GM18505 (cell line): ENCODE measurements around the gene HPSE2.

Experiments used
- ATAC-seq: cut with Tn5 transposase; IDR thresholded peaks from one replicate; pipeline ENCODE4 v1.9.1; 2021; ENCODE audit not compliant: unreplicated experiment
- POLR2A ChIP-seq: IDR thresholded peaks from 4 replicates; pipeline ENCODE4 v1.6.1; 2011; ENCODE audit warnings: borderline replicate concordance; ENCODE audit not compliant: insufficient read depth, insufficient read length; ENCODE audit errors: extremely low read depth

HPSE2 gene

DNA sequence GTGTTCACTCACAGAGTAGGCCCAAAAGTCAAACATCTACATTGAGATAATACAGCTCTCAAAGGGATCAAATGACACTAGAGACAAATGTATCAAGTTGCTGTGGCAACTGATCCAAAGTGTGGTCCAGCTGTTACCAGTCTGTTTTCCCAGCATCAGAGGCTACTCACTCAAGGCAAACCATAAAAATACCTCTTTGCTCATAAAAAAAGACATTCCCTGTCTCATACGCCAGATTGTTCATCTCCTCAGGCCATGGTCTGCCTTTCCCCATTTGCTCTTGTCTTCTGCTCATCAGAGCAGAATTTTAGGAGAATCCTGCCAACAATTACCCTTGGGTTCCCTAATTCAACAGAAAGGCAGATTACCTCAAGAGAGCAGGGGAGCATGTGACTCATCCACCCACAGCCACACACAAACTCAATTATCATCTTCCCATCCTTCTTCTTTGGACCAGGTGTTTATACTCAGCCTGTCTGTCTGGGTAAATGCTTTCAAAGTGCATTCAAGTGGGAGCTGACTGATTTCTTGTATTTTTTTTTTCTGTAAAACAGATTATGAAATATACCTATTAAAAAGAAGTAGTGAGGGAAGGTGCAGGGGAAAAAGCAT lies 562.4 kb downstream of the HPSE2 start:
- no peak for ATAC-seq
- TF ChIP-seq POLR2A = no peak

DNA sequence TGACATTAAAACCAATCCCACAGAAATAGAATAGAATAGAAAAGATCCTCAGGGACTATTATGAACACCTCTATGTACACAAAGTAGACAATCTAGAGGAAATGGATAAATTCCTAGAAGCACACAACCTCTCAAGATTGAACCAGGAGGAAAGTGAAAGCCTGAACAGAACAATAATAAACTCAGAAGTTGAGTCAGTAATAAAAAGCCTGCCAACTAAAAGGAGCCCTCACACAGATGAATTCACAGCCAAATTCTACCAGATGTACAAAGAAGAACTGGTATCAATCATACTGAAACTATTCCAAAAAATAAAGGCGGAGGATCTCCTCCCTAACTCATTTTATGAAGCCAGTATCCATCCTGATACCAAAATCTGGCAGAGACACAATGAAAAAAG lies 568.6 kb downstream of the HPSE2 start:
- ATAC-seq = no peak
- no peak for TF ChIP-seq POLR2A

DNA sequence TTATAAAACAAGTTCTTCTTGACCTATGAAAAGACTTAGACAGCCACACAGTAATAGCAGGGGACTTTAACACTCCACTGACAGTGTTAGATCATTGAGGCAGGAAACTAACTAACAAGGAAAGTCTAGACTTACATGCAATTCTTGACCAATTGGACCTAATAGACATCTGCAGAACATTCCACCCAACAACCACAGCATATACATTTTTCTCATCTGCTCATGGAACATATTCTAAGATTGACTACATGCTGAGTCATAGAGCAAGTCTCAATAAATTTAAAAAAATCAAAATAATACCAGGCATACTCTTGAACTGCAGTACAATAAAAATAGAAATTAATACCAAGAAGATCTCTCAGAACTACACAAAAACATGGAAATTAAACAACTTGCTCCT lies 569.4 kb downstream of the HPSE2 start:
- no peak for TF ChIP-seq POLR2A
- ATAC-seq = no peak

DNA sequence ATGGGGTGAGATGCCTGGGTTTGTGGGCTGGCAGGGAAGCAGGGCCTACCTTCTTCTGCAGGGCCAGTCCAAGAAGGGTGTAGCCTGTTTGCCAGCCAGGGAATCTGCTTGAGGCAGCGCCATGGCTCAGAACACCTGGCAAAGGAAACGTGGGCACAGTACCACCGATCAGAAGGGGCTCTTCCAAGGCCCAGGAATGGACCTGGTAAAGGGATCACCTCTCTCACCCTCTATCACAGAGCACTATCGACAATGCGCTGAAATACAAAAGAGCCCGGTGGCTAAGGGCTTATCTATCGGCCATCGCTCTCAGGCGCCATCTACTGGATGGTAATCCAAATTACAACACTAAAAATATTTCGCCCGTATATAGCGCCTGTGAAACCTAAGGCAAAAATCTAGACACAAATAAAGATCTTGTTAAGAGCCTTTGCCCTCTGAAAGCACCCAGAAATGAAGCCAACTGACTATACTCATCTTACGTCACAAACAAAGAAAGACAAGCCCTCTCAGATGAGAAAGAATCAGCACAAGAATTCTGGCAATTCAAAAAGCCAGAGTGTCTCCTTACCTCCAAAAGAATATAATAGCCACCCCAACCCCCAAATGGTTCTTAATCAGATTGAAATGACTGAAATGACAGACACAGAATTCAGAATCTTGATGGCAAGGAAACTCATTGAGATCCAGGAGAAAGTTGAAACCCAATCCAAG lies 571.2 kb downstream of the HPSE2 start:
- ATAC-seq = no peak
- TF ChIP-seq POLR2A = no peak

DNA sequence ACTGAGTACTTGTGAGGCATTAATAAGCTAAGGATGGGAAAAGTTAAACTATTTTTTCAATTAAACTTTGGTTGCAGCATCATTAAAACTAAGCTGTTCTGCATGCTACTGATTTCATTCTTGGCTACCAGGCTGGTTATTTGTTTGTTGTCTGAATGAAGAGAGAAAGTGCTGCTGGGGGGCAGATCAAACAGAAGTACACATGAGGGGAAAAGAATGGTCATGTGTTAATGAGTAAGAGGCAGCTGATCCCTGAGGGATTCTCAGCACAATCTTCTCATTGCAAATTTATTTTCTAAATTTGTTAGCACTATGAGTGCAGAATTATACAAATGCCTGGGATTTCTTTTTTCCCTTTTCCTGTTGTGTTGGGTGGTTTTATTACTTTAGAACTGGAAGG lies 575.7 kb downstream of the HPSE2 start:
- TF ChIP-seq POLR2A = no peak
- ATAC-seq = no peak

DNA sequence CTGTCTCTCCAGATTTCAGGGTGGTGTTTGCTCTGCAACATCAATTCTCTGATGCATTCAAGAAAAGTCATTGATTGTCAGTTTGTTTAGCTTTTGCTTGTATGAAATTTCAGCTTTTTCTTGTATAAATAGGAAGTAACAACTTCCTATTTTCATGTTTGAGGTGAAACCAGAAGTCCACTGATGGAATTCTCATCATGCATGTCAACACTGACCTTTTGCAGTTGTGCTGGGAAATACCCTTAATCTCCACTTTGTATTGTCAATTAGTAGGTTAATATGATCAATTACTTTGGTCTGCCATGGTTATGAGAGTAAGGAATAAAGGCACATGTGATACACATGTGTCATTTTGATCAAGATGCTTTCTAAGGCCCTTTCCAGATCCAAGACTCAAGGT lies 580.2 kb downstream of the HPSE2 start:
- TF ChIP-seq POLR2A = no peak
- no peak for ATAC-seq

DNA sequence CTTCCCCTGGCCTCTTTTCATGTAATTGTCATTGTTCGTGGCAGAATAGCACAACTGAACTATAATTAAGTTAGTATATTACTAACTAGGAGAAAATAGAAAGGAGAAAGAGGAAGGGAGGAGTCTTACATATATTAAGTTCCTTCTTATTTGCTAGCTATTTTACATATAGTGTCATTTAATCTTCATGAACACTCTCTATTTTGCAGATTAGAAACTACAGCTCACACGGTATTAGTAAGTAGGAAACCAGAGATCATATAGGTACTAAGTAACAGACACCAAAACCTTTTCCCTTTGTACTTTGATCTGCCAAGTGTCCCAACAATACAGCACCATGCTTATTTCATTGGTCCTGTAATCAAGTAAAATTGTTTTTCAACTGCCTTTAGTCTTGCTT lies 586.5 kb downstream of the HPSE2 start:
- TF ChIP-seq POLR2A = no peak
- ATAC-seq = no peak

DNA sequence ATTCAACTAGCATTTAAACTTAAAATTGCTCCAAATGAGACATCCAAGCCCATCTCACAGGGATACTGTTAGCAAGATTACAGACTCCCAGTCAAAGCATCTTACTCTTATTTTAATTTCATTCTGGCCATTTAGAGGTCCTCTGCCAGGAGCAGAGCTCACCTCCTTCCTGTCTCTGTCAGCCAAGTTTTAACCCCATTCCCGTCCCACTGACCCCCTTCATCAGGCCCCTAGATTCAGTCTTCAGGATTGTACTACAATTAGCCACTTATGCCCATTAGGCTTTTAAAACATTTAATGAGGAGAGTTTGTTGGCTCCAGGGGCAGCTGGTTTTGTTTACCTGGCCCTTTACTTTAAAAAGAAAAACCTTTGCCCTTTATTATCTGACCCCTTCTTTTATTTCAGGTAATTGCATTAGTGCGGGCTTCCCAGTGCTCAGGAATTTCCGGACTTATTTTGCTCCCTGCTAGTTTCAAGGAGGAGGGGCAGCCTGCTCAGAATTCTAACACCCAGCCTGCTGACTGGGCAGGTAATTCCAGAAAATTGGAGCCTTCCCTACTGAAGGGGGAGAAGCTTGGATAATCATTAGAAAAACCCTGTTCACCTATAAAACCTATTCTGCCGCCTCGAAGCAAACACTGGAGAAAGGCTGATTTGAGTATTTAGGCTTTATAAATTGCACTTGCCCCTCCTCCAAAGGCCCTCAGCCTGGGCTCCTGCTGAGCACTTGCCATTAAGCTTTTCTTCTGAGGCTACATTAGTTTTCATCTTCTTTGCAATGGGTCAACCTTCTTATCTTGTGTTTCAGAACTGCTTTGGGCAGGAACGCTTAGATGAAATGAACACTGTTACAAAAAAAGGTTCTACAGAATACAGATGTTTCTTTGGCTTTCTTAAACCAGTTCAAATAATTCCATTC lies 588.4 kb downstream of the HPSE2 start:
- TF ChIP-seq POLR2A = no peak
- no peak for ATAC-seq

DNA sequence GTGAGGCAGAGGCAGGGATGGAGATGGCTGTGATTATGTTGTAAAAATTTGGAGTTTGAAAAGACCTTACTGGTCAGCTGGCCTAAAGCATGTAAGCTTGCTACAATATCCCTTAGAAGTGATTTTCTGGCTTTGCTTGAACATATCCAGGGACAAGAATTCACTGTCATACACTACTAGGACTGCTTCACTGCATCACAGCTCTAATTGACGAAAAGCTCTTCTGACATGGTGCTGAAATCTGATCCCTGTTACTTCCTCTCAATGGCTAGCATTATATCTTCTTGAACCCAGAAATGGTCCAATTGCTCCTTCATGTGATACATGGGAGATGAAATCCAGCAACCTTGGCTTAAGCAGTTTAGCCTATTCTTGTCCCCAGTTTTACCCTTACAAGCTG lies 591.2 kb downstream of the HPSE2 start:
- ATAC-seq = no peak
- TF ChIP-seq POLR2A = no peak

DNA sequence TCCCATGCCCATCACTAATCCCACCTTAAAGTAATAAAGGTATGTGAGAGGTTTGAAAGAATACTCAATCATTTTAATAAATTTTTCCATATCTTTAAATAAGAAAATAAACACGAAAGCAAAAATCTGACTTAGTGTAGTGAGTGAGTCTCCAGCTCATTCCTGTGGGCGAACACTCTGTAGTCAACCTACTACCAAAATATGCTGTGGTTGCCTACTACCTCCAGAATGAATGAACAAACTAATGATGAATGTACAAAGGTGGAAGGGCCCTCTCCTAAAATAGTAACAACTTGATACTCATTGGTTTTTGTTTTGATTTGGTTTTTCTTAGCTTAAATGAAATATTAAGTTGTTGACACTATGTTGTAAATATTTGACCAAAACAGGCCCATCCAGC lies 593.4 kb downstream of the HPSE2 start:
- no peak for TF ChIP-seq POLR2A
- ATAC-seq = no peak

DNA sequence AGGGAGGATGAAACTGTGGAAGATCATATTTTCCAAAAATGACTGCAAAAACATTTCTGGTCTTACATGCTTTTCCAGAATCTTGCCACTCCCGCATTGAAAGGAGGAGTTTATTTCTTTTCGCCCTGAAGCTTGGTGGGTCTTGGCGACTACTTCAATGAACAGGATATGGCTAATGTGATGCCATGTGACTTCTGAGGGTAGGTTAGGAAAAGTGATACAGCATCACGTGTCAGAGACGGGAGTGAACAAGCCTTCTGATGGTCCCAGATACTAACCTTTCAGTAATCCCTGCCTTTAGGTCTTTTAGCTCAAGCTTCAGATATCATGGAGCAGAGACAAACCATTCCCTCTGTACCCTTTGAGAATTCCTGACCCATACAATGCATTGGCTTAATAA lies 596.7 kb downstream of the HPSE2 start:
- TF ChIP-seq POLR2A = no peak
- ATAC-seq = no peak

DNA sequence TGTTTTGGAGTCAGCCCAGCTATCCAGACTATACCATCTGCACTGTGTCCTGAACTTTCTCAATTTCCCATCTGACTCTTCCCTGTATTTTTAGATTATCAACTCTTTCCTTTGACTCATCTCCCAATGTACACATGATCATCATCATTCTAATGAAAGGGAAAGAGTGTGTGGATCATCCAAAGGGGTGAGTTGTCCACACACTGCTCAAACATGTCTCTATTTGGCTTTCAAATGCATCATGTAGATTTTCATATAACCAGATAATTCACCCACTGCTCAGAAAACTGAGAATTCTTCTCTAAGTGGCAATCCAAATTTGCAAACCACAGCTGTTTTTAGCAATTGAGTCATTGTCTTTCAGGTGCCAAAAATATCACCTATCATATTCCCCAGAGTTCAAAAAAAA lies 598.7 kb downstream of the HPSE2 start:
- no peak for ATAC-seq
- TF ChIP-seq POLR2A = no peak

DNA sequence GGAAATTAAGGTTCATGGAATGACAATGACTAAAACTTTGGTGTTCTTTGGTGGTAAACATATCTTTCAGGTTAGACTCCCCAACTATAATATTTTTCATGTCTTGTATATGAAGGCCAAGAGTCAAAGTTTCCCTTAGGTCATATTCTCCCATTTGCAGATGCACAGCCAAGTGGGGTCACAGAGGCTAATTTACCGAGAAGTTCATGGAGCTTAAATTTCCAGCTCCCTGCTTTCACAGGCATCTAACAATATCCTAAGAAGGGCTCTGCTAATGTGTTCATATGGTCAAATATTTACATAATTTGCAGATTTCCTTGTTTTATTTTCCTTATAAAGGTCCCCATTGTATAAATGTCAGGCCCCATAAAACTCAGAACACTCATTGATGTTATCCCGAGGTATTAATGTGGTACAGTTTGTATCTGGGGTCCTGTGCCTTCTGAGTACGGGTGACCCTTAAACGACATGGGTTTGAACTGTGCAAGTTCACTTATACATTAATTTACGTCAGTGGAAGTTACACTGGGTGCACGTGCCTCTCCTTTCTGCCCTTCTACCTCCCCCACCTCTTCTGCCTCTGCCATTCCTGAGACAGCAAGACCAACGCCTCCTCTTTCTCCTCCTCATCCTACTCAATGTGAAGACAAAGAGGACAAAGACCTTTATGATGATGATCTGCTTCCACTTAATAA lies 603.0 kb downstream of the HPSE2 start:
- TF ChIP-seq POLR2A = no peak
- no peak for ATAC-seq

DNA sequence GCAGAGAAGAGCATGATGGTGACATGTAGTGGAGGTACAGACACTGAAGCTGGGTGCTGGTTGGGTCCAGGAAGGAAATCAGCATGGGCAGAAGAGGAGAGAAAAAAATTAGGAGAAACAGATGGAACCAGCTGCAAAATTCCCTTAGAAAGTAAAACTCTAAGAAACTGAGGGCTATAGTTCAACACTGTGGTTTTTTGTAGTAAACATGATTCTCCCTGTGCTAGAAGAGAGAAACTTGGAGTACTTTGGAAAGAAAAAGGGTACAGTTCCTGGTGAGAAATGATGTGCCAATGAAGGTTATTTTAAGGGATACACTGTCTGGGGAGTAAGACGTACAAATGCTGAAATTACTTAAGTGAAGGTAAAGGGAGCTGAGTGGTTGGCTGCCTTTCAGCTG lies 607.4 kb downstream of the HPSE2 start:
- no peak for ATAC-seq

DNA sequence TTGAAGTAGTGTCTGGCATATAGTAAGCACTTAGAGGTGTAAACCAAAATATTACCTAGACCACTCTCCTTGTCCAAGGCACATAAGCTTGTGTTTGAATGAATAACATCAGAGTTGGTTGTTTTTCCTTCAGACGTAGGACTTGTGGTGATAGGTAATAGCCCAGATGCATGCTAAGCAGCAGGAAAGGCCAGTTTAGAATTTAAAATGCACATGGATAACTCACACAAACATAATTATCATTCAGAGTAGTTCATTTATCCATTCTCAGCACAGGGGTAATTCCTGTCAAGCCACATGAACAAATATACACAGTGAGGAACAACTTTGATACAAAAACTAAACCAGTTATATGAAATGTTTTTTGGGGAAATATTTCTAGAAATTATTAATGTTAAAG lies 607.9 kb downstream of the HPSE2 start:
- ATAC-seq = no peak
- TF ChIP-seq POLR2A = no peak

More for the DNA sequence above, 607.4 kb downstream of the HPSE2 start:
- no peak for TF ChIP-seq POLR2A
